ENCODE data around the gene PATJ.

The PATJ gene

DNA sequence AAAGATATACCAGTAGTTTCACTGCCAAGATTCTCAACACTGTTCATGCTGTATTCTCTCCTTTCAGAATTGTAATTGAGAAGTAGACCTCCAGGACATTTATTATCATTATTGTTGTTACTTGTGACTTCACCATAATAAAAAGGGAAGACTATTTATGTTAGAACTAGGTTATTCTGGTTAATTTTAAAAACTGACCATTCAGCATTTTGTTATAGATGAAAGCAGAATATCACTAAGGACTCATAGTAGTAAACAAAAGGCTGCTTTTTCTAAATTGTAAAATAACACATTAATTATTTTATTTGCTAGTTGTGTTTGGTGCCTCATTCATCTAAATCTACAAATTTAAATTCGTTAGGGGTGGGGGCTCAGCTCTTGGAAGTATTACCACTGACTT lies 210.4 kb downstream of the PATJ start:
- TF ChIP-seq SIN3A (IDR thresholded peaks at IDR 0.05; ENCODE audit: borderline replicate concordance, insufficient read depth, low read length), result no peak
- no peak for TF ChIP-seq POLR2AphosphoS5 (IDR thresholded peaks at IDR 0.05; ENCODE audit: low read depth, low read length)
- TF ChIP-seq, protein P1, sequence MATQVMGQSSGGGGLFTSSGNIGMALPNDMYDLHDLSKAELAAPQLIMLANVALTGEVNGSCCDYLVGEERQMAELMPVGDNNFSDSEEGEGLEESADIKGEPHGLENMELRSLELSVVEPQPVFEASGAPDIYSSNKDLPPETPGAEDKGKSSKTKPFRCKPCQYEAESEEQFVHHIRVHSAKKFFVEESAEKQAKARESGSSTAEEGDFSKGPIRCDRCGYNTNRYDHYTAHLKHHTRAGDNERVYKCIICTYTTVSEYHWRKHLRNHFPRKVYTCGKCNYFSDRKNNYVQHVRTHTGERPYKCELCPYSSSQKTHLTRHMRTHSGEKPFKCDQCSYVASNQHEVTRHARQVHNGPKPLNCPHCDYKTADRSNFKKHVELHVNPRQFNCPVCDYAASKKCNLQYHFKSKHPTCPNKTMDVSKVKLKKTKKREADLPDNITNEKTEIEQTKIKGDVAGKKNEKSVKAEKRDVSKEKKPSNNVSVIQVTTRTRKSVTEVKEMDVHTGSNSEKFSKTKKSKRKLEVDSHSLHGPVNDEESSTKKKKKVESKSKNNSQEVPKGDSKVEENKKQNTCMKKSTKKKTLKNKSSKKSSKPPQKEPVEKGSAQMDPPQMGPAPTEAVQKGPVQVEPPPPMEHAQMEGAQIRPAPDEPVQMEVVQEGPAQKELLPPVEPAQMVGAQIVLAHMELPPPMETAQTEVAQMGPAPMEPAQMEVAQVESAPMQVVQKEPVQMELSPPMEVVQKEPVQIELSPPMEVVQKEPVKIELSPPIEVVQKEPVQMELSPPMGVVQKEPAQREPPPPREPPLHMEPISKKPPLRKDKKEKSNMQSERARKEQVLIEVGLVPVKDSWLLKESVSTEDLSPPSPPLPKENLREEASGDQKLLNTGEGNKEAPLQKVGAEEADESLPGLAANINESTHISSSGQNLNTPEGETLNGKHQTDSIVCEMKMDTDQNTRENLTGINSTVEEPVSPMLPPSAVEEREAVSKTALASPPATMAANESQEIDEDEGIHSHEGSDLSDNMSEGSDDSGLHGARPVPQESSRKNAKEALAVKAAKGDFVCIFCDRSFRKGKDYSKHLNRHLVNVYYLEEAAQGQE (IDR thresholded peaks at IDR 0.05; ENCODE audit: insufficient read depth in 1 of 2, low read depth in 2 of 2, low read length in 2 of 2), result no peak
- no peak for TF ChIP-seq TAF1 (IDR thresholded peaks at IDR 0.05; ENCODE audit: borderline replicate concordance, insufficient read depth, low read length)
- no peak for TF ChIP-seq FOXP2 (optimal IDR thresholded peaks at IDR 0.05; ENCODE audit: borderline replicate concordance, extremely low read depth, extremely low read length, insufficient read depth)

DNA sequence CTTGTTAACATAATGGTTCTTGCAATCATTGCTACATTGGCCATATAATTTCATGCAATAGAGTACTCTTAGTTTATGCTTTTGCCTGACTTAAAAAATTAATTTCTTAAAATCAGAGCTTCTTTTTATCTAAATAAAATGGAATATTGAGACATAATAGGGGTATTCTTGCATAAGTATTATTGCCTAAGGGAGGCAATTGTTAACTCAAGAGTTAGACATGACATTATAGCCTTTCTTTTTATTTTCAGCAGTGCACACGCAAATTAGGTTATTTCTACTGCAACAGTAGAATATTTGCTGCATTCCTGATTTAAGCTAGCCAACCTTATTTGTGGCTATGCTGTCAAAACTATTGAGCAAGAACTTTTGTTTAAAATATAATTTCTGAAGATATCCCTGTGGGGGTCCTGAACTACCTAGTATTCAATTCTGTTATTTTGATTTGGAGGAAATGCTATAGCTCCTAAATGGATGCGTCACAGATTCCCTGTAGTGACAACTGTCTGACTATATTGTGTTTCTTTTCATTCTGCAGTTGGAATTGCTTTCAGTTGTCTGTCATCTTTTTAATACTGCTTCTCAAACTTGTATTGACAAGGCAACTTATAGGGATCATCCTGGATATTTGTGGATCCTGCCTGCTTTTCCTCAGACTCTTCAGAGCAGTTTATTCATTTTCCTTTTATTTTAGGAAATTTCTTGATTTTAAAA lies 211.0 kb downstream of the PATJ start:
- TF ChIP-seq, protein P1 (IDR thresholded peaks at IDR 0.05; ENCODE audit: insufficient read depth in 1 of 2, low read depth in 2 of 2, low read length in 2 of 2), result no peak
- TF ChIP-seq FOXP2 (optimal IDR thresholded peaks at IDR 0.05; ENCODE audit: borderline replicate concordance, extremely low read depth, extremely low read length, insufficient read depth), result no peak
- TF ChIP-seq TAF1 (IDR thresholded peaks at IDR 0.05; ENCODE audit: borderline replicate concordance, insufficient read depth, low read length), result no peak
- TF ChIP-seq SIN3A (IDR thresholded peaks at IDR 0.05; ENCODE audit: borderline replicate concordance, insufficient read depth, low read length), result no peak
- TF ChIP-seq POLR2AphosphoS5 (IDR thresholded peaks at IDR 0.05; ENCODE audit: low read depth, low read length), result no peak

DNA sequence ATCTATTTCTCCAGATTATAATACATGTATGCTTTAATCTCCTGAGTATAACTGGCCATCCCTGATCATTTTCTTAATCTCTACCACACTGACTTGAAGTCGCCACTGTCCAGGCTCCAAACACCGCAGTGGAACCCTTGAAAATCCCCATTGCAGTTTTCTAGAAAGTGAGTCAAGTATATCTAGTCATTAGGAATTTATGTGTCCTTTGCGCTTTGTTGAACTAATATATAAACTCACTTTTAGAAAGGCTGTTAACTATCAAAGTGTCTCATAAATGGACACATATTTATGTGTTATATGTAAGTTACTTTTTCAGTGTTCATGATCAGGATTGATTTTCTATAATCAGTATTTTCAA lies 211.5 kb downstream of the PATJ start:
- no peak for TF ChIP-seq TAF1 (IDR thresholded peaks at IDR 0.05; ENCODE audit: borderline replicate concordance, insufficient read depth, low read length)
- no peak for TF ChIP-seq FOXP2 (optimal IDR thresholded peaks at IDR 0.05; ENCODE audit: borderline replicate concordance, extremely low read depth, extremely low read length, insufficient read depth)
- no peak for TF ChIP-seq SIN3A (IDR thresholded peaks at IDR 0.05; ENCODE audit: borderline replicate concordance, insufficient read depth, low read length)
- TF ChIP-seq POLR2AphosphoS5 (IDR thresholded peaks at IDR 0.05; ENCODE audit: low read depth, low read length), result no peak
- TF ChIP-seq, protein P1 (IDR thresholded peaks at IDR 0.05; ENCODE audit: insufficient read depth in 1 of 2, low read depth in 2 of 2, low read length in 2 of 2), result no peak

DNA sequence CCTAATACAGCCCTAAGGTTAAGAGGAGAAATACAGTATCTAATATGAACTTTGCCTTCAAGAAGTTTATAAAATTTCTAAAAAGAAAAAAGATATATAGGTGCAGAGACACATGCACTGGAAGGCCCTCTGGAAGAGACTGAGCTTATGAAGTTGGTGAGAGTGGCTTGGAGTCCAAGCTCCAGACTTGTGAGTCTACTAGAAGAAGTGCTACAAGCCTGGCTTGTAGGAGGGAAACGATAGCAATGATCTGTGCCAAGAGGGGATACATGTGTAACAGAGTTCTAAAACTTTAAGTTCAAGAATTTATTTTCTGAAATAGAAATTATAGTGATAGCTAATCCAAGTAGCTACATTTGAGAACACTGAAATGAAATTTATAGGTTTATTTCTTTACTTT lies 213.0 kb downstream of the PATJ start:
- TF ChIP-seq TAF1 (IDR thresholded peaks at IDR 0.05; ENCODE audit: borderline replicate concordance, insufficient read depth, low read length) (no peak), FOXP2 (optimal IDR thresholded peaks at IDR 0.05; ENCODE audit: borderline replicate concordance, extremely low read depth, extremely low read length, insufficient read depth) (no peak), SIN3A (IDR thresholded peaks at IDR 0.05; ENCODE audit: borderline replicate concordance, insufficient read depth, low read length) (no peak), POLR2AphosphoS5 (IDR thresholded peaks at IDR 0.05; ENCODE audit: low read depth, low read length) (no peak)

DNA sequence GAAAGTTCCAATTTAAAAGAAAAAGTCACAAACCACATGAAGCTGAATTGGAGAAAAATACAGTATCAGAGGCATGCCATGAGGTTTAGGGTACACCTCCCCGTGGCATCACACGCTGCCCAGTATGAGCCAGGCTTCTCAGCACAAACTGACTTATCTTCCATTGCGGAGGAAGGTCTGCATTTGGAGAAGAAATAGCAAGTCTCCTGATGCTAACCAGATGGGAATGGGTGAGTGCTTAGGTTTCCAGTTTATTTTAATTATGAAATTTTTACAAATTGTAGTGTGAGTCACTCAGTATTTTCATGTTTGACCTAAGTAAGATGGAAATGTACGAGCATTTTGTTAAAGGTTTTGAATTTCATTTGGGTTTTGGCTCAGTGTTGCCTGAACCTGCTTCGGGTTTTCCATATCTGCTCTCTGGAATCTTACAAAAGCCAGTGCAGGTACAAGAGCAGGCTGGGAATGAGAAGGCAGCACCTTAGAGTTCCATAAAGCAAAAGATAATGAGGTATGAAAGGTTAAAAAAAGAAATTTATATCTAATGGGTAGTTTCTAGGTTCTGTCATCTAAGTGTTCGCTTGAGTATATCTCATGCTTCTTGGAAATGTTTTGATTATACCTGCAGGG lies 213.9 kb downstream of the PATJ start:
- TF ChIP-seq POLR2AphosphoS5 (IDR thresholded peaks at IDR 0.05; ENCODE audit: low read depth, low read length) (no peak), FOXP2 (optimal IDR thresholded peaks at IDR 0.05; ENCODE audit: borderline replicate concordance, extremely low read depth, extremely low read length, insufficient read depth) (no peak), SIN3A (IDR thresholded peaks at IDR 0.05; ENCODE audit: borderline replicate concordance, insufficient read depth, low read length) (no peak), TAF1 (IDR thresholded peaks at IDR 0.05; ENCODE audit: borderline replicate concordance, insufficient read depth, low read length) (no peak)
- TF ChIP-seq, protein P1 (IDR thresholded peaks at IDR 0.05; ENCODE audit: insufficient read depth in 1 of 2, low read depth in 2 of 2, low read length in 2 of 2), result no peak
